Prostate gland (tissue), 2 donors: ENCODE data around the gene NUTM2D.
"Not testable (repeated sequence)": the region's sequence is repeated elsewhere in the genome, so short reads cannot be mapped to it uniquely, and the experiment has no call there.

ENCODE experiments used
- CTCF ChIP-seq, 4 experiments: fragments of 200-600 bp in 2 of 4; fragments of 450-650 bp in 2 of 4; sonication (generic) in 2 of 4; IDR thresholded peaks; 1 replicate in 3 of 4; 2 replicates in 1 of 4; pipeline ENCODE4 v1.5.1; 2016 to 2019; ENCODE audit warnings: antibody characterized with exemption in 4 of 4, mild to moderate bottlenecking in 2 of 4, moderate library complexity in 2 of 4
- POLR2AphosphoS5 ChIP-seq: sonication (generic); formaldehyde crosslinking; IDR thresholded peaks from one replicate; pipeline ENCODE4 v1.6.1; 2017; ENCODE audit warnings: antibody characterized with exemption

DNA sequence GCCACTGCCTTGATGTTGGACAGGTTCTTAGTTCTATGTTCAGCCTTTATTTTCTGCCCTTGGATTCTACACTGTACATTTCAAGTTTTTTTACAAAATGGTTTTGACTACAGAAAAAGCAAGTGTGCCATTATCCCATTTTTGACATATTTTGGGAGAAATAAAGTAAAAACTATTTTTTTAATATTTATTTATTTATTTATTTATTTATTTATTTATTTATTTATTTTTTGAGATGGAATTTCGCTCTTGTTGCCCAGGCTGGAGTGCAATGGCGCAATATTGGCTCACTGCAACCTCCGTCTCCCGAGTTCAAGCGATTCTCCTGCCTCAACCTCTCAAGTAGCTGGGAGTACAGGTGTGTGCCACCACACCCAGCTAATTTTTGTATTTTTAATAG is 33.0 kb upstream of the NUTM2D start:
- TF ChIP-seq POLR2AphosphoS5; CTCF (IDR thresholded peaks at IDR 0.05): not testable (repeated sequence)
